HG02938 (cell line): Measurements from ENCODE around the gene CIDEC.

Source experiments
- ATAC-seq: cut with Tn5 transposase; IDR thresholded peaks from one replicate; pipeline ENCODE4 v1.9.1; 2021; ENCODE audit warnings: mild to moderate bottlenecking, moderate library complexity; ENCODE audit not compliant: unreplicated experiment

Gene CIDEC

GRCh38 chr3:9817436-9817835, 62.6 kb downstream of the CIDEC start:
- ATAC-seq: no peak
